ENCODE results near the gene PCDHB5.
A peak's percentile ranks its signal among the peaks of the same experiment; 100 is the strongest.
"Not testable (repeated sequence)": the region's sequence is repeated elsewhere in the genome, so short reads cannot be mapped to it uniquely, and the experiment has no call there.

PCDHB5 gene

GRCh38 chr5:141135030-141135717 is at the start of gene PCDHB5:
PCDHB5 (plus strand) TSS chr5:141135206; CDS start chr5:141135435, 229 bp downstream.
- DNase-seq = peak; percentile 9

GRCh38 chr5:141094481-141095262 is 40.3 kb upstream of the PCDHB5 start, which contains the start of gene PCDHB2:
PCDHB2 (plus strand) TSS chr5:141094615; CDS start chr5:141094791, 176 bp downstream.
- DNase-seq = peak; percentile 2

GRCh38 chr5:141095263-141095641 is 39.8 kb upstream of the PCDHB5 start:
- DNase-seq = no peak

- not testable (repeated sequence) for DNase-seq
These were observed 38.8 kb upstream of the PCDHB5 start for GRCh38 chr5:141096181-141096580.

- DNase-seq = not testable (repeated sequence)
These were observed 38.4 kb upstream of the PCDHB5 start for GRCh38 chr5:141096586-141096985.

GRCh38 chr5:141100243-141100805 is 34.7 kb upstream of the PCDHB5 start, which contains the start of gene PCDHB3:
PCDHB3 (plus strand) TSS chr5:141100473; CDS start chr5:141100650, 177 bp downstream.
- peak; percentile 46 for DNase-seq

GRCh38 chr5:141101059-141101458 is 33.9 kb upstream of the PCDHB5 start:
- DNase-seq = no peak

GRCh38 chr5:141102070-141102469 is 32.9 kb upstream of the PCDHB5 start:
- DNase-seq = not testable (repeated sequence)

GRCh38 chr5:141102471-141102870 is 32.5 kb upstream of the PCDHB5 start:
- DNase-seq = not testable (repeated sequence)

GRCh38 chr5:141105350-141105749 is 29.7 kb upstream of the PCDHB5 start:
- no peak for DNase-seq

- DNase-seq = no peak
These were observed 15.8 kb upstream of the PCDHB5 start for GRCh38 chr5:141119250-141119649.

GRCh38 chr5:141121563-141121962 is 13.4 kb upstream of the PCDHB5 start, which contains the start of gene PCDHB4:
PCDHB4 (plus strand) TSS chr5:141121818; CDS start chr5:141121999, 181 bp downstream.
- peak; percentile 12 for DNase-seq

- no peak for DNase-seq
These were observed 13.0 kb upstream of the PCDHB5 start for GRCh38 chr5:141121985-141122384.

- DNase-seq = not testable (repeated sequence)
These were observed 11.4 kb upstream of the PCDHB5 start for GRCh38 chr5:141123396-141124135.

- DNase-seq = no peak
These were observed 7.7 kb upstream of the PCDHB5 start for GRCh38 chr5:141127305-141127704.

GRCh38 chr5:141135718-141136266 is 786 bp downstream of the PCDHB5 start:
- DNase-seq = no peak

GRCh38 chr5:141137346-141137745 is 2.3 kb downstream of the PCDHB5 start:
- not testable (repeated sequence) for DNase-seq

GRCh38 chr5:141149812-141150211 is 14.8 kb downstream of the PCDHB5 start, which contains the start of gene PCDHB6:
PCDHB6 (plus strand) TSS chr5:141150057; CDS start chr5:141150258, 201 bp downstream.
- peak; percentile 4 for DNase-seq

GRCh38 chr5:141150224-141150992 is 15.4 kb downstream of the PCDHB5 start:
- DNase-seq = no peak

- DNase-seq = no peak
These were observed 16.0 kb downstream of the PCDHB5 start for GRCh38 chr5:141150993-141151325.

GRCh38 chr5:141151632-141152031 is 16.6 kb downstream of the PCDHB5 start:
- not testable (repeated sequence) for DNase-seq

GRCh38 chr5:141152096-141152495 is 17.1 kb downstream of the PCDHB5 start:
- DNase-seq = not testable (repeated sequence)

Measured in hematopoietic multipotent progenitor cell treated with erythropoietin and hydrocortisone succinate and interleukin-3 and kit ligand, for 6 days (in vitro differentiated cells).